IMR-90 (cell line): ENCODE results near the gene CXXC4. TPM values are rescaled to one million over a fixed set of nuclear protein-coding genes. Genes with fewer than 3 reads are reported as not detected.

Source experiments
- ATAC-seq: fragments of 200-7000 bp; cut with Tn5 transposase; 2 replicates; pipeline ENCODE4 v1.9.1; 2020; ENCODE audit warnings: low read depth, mild to moderate bottlenecking, moderate library complexity
- BruUV-seq: library from RNA; stranded (reverse); fragments of 400-500 nt; replicated peaks from 2 replicates; lab custom pipeline; 2021; lab: Mats Ljungman, UMichigan
- CTCF ChIA-PET: fragments of 300-600 bp; formaldehyde crosslinking; extraction: SDS; loops from one replicate; lab custom pipeline; 2021; ENCODE audit warnings: antibody characterized with exemption; lab: Yijun Ruan, JAX
- POLR2A ChIA-PET: fragments of 300-600 bp; sonication (Branson Sonifier 250); formaldehyde crosslinking; loops from one replicate; lab custom pipeline; 2022; ENCODE audit warnings: antibody characterized with exemption; ENCODE audit not compliant: unreplicated experiment; lab: Charles Lee
- DNase-seq: peaks from one replicate; pipeline ENCODE4 v3.0.0; 2013
- H2AFZ ChIP-seq: replicated peaks from 2 replicates; pipeline ENCODE3; 2013; ENCODE audit warnings: low read length, mild to moderate bottlenecking; ENCODE audit not compliant: poor library complexity
- H2AK5ac ChIP-seq: 2 replicates; pipeline ENCODE4 v1.6.1; 2013; ENCODE audit warnings: low read depth, low read length, inconsistent platforms
- H2AK9ac ChIP-seq: replicated peaks from 2 replicates; pipeline ENCODE3; 2013; ENCODE audit warnings: mild to moderate bottlenecking, low read depth, low read length, moderate library complexity; ENCODE audit not compliant: poor library complexity
- H2BK120ac ChIP-seq: 2 replicates; pipeline ENCODE4 v1.6.1; 2013; ENCODE audit warnings: low read depth, low read length, inconsistent platforms
- H2BK15ac ChIP-seq: 3 replicates; pipeline ENCODE4 v1.6.1; 2013; ENCODE audit warnings: low read depth, low read length, inconsistent platforms
- H2BK20ac ChIP-seq: 2 replicates; pipeline ENCODE4 v1.6.1; 2013; ENCODE audit warnings: low read depth, mild to moderate bottlenecking, inconsistent platforms, low read length, moderate library complexity
- H2BK5ac ChIP-seq: 2 replicates; pipeline ENCODE4 v1.6.1; 2013; ENCODE audit warnings: mild to moderate bottlenecking, low read depth, low read length, inconsistent platforms; ENCODE audit not compliant: poor library complexity, severe bottlenecking
- H3K14ac ChIP-seq: replicated peaks from 2 replicates; pipeline ENCODE4 v1.6.1; 2013; ENCODE audit warnings: low read depth, low read length, inconsistent platforms
- H3K18ac ChIP-seq: 2 replicates; pipeline ENCODE4 v1.6.1; 2013; ENCODE audit warnings: low read depth, low read length, control low read depth
- H3K23ac ChIP-seq: 2 replicates; pipeline ENCODE4 v1.6.1; 2013; ENCODE audit warnings: low read depth, low read length, inconsistent platforms
- H3K27ac ChIP-seq: 2 replicates; pipeline ENCODE4 v1.5.1; 2013; ENCODE audit warnings: mild to moderate bottlenecking, control low read depth, low read length; ENCODE audit not compliant: insufficient read depth
- H3K27me3 ChIP-seq: 2 replicates; pipeline ENCODE4 v1.6.1; 2013; ENCODE audit warnings: low read length; ENCODE audit not compliant: control insufficient read depth, insufficient read depth
- H3K36me3 ChIP-seq: 2 replicates; pipeline ENCODE4 v1.6.1; 2013; ENCODE audit warnings: low read length, mixed read lengths; ENCODE audit not compliant: control insufficient read depth, insufficient read depth
- H3K4ac ChIP-seq: 2 replicates; pipeline ENCODE4 v1.6.1; 2013; ENCODE audit warnings: low read depth, low read length, inconsistent platforms
- H3K4me1 ChIP-seq: 2 replicates; pipeline ENCODE4 v1.6.1; 2013; ENCODE audit warnings: low read length, mixed read lengths; ENCODE audit not compliant: control insufficient read depth, insufficient read depth
- H3K4me2 ChIP-seq: 2 replicates; pipeline ENCODE4 v1.6.1; 2013; ENCODE audit warnings: low read depth, mild to moderate bottlenecking, control low read depth, low read length, moderate library complexity
- H3K4me3 ChIP-seq: 2 replicates; pipeline ENCODE4 v1.5.1; 2013; ENCODE audit warnings: low read depth, mild to moderate bottlenecking, control low read depth, low read length, moderate library complexity; ENCODE audit not compliant: insufficient read depth
- H3K56ac ChIP-seq: 2 replicates; pipeline ENCODE4 v1.6.1; 2013; ENCODE audit warnings: low read length, inconsistent platforms; ENCODE audit not compliant: insufficient read depth; ENCODE audit errors: extremely low read depth
- H3K79me1 ChIP-seq, 2 experiments: 2 replicates each; pipeline ENCODE4 v1.6.1; 2013; ENCODE audit warnings: low read length in 2 of 2, inconsistent platforms in 1 of 2, low read depth in 1 of 2
- H3K9ac ChIP-seq: 2 replicates; pipeline ENCODE4 v1.6.1; 2013; ENCODE audit warnings: low read depth, low read length, control low read depth
- H3K9me1 ChIP-seq: 2 replicates; pipeline ENCODE4 v1.6.1; 2013; ENCODE audit warnings: low read length, inconsistent platforms; ENCODE audit not compliant: insufficient read depth
- H3K9me3 ChIP-seq: 2 replicates; pipeline ENCODE4 v1.6.1; 2013; ENCODE audit warnings: low read length; ENCODE audit not compliant: control insufficient read depth, insufficient read depth
- H4K20me1 ChIP-seq: 2 replicates; pipeline ENCODE4 v1.6.1; 2013; ENCODE audit warnings: low read length, inconsistent platforms; ENCODE audit not compliant: insufficient read depth
- H4K5ac ChIP-seq: 2 replicates; pipeline ENCODE4 v1.6.1; 2013; ENCODE audit warnings: mild to moderate bottlenecking, low read depth, low read length, control low read depth
- H4K8ac ChIP-seq, 2 experiments: 2 replicates each; pipeline ENCODE4 v1.6.1; 2013; ENCODE audit warnings: low read depth in 2 of 2, low read length in 2 of 2, control low read depth in 1 of 2, inconsistent platforms in 1 of 2
- H4K91ac ChIP-seq: 2 replicates; pipeline ENCODE4 v1.6.1; 2013; ENCODE audit warnings: low read depth, low read length, inconsistent platforms; ENCODE audit not compliant: insufficient read depth
- BHLHE40 ChIP-seq: fragments of 150-350 bp; IDR thresholded peaks from 2 replicates; pipeline ENCODE4 v1.6.1; 2016; ENCODE audit warnings: mild to moderate bottlenecking, low read depth, low read length
- CEBPB ChIP-seq: IDR thresholded peaks from 2 replicates; pipeline ENCODE4 v1.6.1; 2012; ENCODE audit warnings: low read depth, low read length, improper control_type of control experiment
- CHD1 ChIP-seq: IDR thresholded peaks from 2 replicates; pipeline ENCODE4 v1.6.1; 2012; ENCODE audit warnings: low read depth, low read length, improper control_type of control experiment
- CTCF ChIP-seq: conservative IDR thresholded peaks from 2 replicates; pipeline ENCODE4 v1.5.1; 2012; ENCODE audit warnings: mild to moderate bottlenecking, low read depth, low read length, improper control_type of control experiment
- ELK1 ChIP-seq: fragments of 150-350 bp; IDR thresholded peaks from 2 replicates; pipeline ENCODE4 v1.6.1; 2016; ENCODE audit warnings: low read depth, mild to moderate bottlenecking, low read length, moderate library complexity, borderline replicate concordance
- FOS ChIP-seq: fragments of 150-350 bp; IDR thresholded peaks from 2 replicates; pipeline ENCODE4 v1.6.1; 2016; ENCODE audit warnings: low read depth, low read length
- MAFK ChIP-seq: IDR thresholded peaks from 2 replicates; pipeline ENCODE4 v1.6.1; 2012; ENCODE audit warnings: low read depth, low read length, improper control_type of control experiment
- MAZ ChIP-seq: IDR thresholded peaks from 2 replicates; pipeline ENCODE4 v1.6.1; 2012; ENCODE audit warnings: low read depth, mild to moderate bottlenecking, low read length, improper control_type of control experiment, moderate library complexity, borderline replicate concordance
- MXI1 ChIP-seq: IDR thresholded peaks from 2 replicates; pipeline ENCODE4 v1.6.1; 2012; ENCODE audit warnings: low read depth, mild to moderate bottlenecking, low read length, moderate library complexity, borderline replicate concordance
- NFE2L2 ChIP-seq: fragments of 150-350 bp; IDR thresholded peaks from 2 replicates; pipeline ENCODE4 v1.6.1; 2016; ENCODE audit warnings: low read depth, mild to moderate bottlenecking, low read length
- POLR2A ChIP-seq: IDR thresholded peaks from 2 replicates; pipeline ENCODE4 v1.6.1; 2012; ENCODE audit warnings: mild to moderate bottlenecking, low read depth, low read length
- RAD21 ChIP-seq: IDR thresholded peaks from 2 replicates; pipeline ENCODE4 v1.6.1; 2012; ENCODE audit warnings: low read length, improper control_type of control experiment
- RCOR1 ChIP-seq: IDR thresholded peaks from 2 replicates; pipeline ENCODE4 v1.6.1; 2012; ENCODE audit warnings: mild to moderate bottlenecking, low read length, improper control_type of control experiment; ENCODE audit not compliant: insufficient replicate concordance
- RFX5 ChIP-seq: IDR thresholded peaks from 2 replicates; pipeline ENCODE4 v1.8.0; 2012; ENCODE audit warnings: low read depth, mild to moderate bottlenecking, low read length, moderate library complexity
- SMC3 ChIP-seq: fragments of 150-350 bp; IDR thresholded peaks from 2 replicates; pipeline ENCODE4 v1.6.1; 2016; ENCODE audit warnings: low read depth, mild to moderate bottlenecking, antibody characterized with exemption, low read length, moderate library complexity
- WGBS, 2 experiments: methylation state at CpG; one replicate each; pipeline versions ENCODE4 v1.1.5 to v1.1.7; 2013; ENCODE audit warnings: missing lambda C conversion rate in 2 of 2; ENCODE audit not compliant: insufficient read length in 1 of 2; ENCODE audit errors: extremely low coverage in 2 of 2; 5-methylcytosine and 5-hydroxymethylcytosine counted together
- dilution Hi-C: fragments of 300-500 bp; cut with HindIII; formaldehyde crosslinking; loops from one replicate; pipeline ENCODE4 v1.14.3; 2018; ENCODE audit warnings: low sequenced_read_pairs; ENCODE audit not compliant: unreplicated experiment
- in situ Hi-C: fragments of 300-500 bp; cut with MboI; formaldehyde crosslinking; loops from 3 replicates; pipeline ENCODE4 v1.14.3; 2019; ENCODE audit warnings: low sequenced_read_pairs, inconsistent platforms, mixed read lengths
- intact Hi-C: fragments of 100-400 bp; cut with micrococcal nuclease; formaldehyde crosslinking; loops from 2 replicates; pipeline ENCODE4 v1.10.0; 2022
- polyA plus RNA-seq, 3 experiments: library from polyadenylated mRNA; depleted of rRNA; stranded (reverse); fragments of >200 nt; gene quantifications; 2 replicates each; pipeline ENCODE4 v1.2.3, GENCODE V29; 2012; ENCODE audit warnings: low replicate concordance in 1 of 3
- total RNA-seq: library from RNA; depleted of rRNA; stranded (reverse); fragments of >200 nt; gene quantifications from 2 replicates; pipeline ENCODE4 v1.2.3, GENCODE V29; 2012
- TF ChIP-seq, protein P1 (sequence below): fragments of 150-350 bp; IDR thresholded peaks from 2 replicates; pipeline ENCODE4 v1.6.1; 2017; ENCODE audit warnings: mild to moderate bottlenecking, antibody characterized with exemption, low read length, low read depth

CXXC4 gene
- total and polyA plus RNA-seq, 2 of the 4 experiments (the other 2 are of a cell fraction), result not detected

DNA sequence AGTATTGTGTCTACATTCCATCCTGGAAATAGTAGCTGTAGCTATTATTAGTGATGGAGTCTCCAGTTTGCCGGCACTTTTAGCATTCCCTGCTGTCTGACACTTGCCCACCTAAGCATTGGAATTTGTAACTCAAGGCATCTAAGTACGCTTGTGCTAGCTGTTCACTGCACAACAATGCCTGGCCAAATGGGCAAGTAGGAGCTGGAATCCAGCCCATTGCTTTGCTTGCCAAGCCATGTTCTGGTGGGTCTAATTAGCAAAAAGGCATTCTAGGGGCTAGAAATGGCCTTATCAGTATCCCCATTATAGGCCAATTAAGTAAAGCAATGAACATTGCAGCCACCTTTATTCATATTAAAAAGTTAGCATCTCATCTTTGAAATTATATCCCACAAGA lies 7.8 kb upstream of the CXXC4 start:
- ChIA-PET CTCF (no interaction called here), POLR2A (no interaction called here)
- Histone ChIP-seq H4K5ac (no peak overlapping the region), H2BK120ac (no peak overlapping the region), H3K4me2 (no peak overlapping the region), H4K8ac (no peak overlapping the region), H4K20me1 (no peaks in the 10 kb centered on the region), H2AFZ (no peak overlapping the region), H3K79me1 (no peaks in the 10 kb centered on the region), H3K4me1 (no peaks in the 10 kb centered on the region), H3K9ac (no peak overlapping the region), H3K9me1 (no peaks in the 10 kb centered on the region), H3K27me3 (no peaks in the 10 kb centered on the region), H3K18ac (no peak overlapping the region), H4K91ac (no peak overlapping the region), H3K4ac (no peak overlapping the region), H2BK20ac (no peak overlapping the region), H3K23ac (no peak overlapping the region), H2BK15ac (no peak overlapping the region), H3K14ac (no peak overlapping the region), H2BK5ac (no peak overlapping the region), H3K36me3 (no peaks in the 10 kb centered on the region), H3K4me3 (no peak overlapping the region), H3K27ac (no peak overlapping the region), H3K56ac (no peak overlapping the region), H3K9me3 (no peaks in the 10 kb centered on the region), H2AK5ac (no peak overlapping the region), H2AK9ac (no peak overlapping the region)
- ATAC-seq (no peak), DNase-seq (no peak)
- dilution Hi-C loops (no loop called here), intact Hi-C loops (no loop called here), in situ Hi-C loops (no loop called here)
- no peak for TF ChIP-seq CEBPB
- TF ChIP-seq, protein P1, sequence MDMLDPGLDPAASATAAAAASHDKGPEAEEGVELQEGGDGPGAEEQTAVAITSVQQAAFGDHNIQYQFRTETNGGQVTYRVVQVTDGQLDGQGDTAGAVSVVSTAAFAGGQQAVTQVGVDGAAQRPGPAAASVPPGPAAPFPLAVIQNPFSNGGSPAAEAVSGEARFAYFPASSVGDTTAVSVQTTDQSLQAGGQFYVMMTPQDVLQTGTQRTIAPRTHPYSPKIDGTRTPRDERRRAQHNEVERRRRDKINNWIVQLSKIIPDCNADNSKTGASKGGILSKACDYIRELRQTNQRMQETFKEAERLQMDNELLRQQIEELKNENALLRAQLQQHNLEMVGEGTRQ, result no peak
- no peak for TF ChIP-seq SMC3
- TF ChIP-seq CHD1, result no peak
- TF ChIP-seq NFE2L2, result no peak
- no peak for TF ChIP-seq CTCF
- TF ChIP-seq MXI1, result no peak
- no peak for TF ChIP-seq MAFK
- no peak for TF ChIP-seq ELK1
- TF ChIP-seq POLR2A, result no peak
- TF ChIP-seq MAZ, result no peak
- TF ChIP-seq RAD21, result no peak
- TF ChIP-seq BHLHE40, result no peak
- TF ChIP-seq RFX5, result no peak
- no peak for TF ChIP-seq RCOR1
- TF ChIP-seq FOS, result no peak
- 80% methylated on average over 1 of the region's 2 CpGs; no CpG with 5 or more reads in 1 of the 2 experiments for WGBS, 2 experiments
- BruUV-seq, result no TSS peak
